Esophagus muscularis mucosa (tissue), 4 donors: Measurements from ENCODE around the gene ERBB2.

Source experiments
- CTCF ChIP-seq, 3 experiments: fragments of 200-600 bp in 2 of 3; fragments of 450-650 bp in 1 of 3; sonication (generic) in 2 of 3; IDR thresholded peaks; one replicate each; pipeline ENCODE4 v1.5.1; 2017 to 2019; ENCODE audit warnings: antibody characterized with exemption in 3 of 3, mild to moderate bottlenecking in 2 of 3, moderate library complexity in 1 of 3
- EP300 ChIP-seq: sonication (generic); formaldehyde crosslinking; IDR thresholded peaks from one replicate; pipeline ENCODE4 v1.6.1; 2017; ENCODE audit warnings: antibody characterized with exemption
- POLR2A ChIP-seq: fragments of 450-650 bp; IDR thresholded peaks from one replicate; pipeline ENCODE4 v1.6.1; 2017; ENCODE audit warnings: antibody characterized with exemption, moderate library complexity, mild to moderate bottlenecking, low read depth
- POLR2AphosphoS5 ChIP-seq, 2 donors: sonication (generic); formaldehyde crosslinking; IDR thresholded peaks; one replicate each; pipeline ENCODE4 v1.6.1; 2017; ENCODE audit warnings: antibody characterized with exemption in 2 of 2

DNA sequence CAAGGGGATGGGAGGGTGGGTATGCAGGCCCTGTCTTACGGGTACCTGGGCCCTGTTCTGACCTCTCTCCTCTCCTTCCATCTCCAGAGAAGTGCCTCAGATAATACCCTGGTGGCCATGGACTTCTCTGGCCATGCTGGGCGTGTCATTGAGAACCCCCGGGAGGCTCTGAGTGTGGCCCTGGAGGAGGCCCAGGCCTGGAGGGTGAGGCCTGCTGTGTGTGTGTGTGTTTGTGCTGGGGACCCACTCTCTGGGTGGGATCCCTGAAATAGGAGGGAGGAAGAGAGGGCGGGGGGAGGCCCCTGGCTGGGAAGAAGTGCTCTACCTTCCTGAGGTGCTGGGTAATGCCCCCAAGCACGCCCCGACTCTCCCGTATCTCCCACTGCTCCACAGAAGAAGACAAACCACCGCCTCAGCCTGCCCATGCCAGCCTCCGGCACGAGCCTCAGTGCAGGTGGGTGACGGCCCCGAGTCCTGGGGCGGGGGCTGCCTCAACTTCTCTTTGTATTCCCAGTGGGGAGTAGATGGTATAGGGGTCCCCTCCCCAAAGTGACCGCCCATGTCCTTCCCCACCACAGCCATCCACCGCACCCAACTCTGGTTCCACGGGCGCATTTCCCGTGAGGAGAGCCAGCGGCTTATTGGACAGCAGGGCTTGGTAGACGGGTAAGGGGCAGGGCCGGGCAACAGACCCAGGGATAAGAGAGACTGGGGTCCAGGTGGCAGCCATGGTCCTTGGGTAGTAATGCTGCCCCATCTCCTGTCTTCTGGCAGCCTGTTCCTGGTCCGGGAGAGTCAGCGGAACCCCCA, 45.7 kb downstream of the ERBB2 start:
- TF ChIP-seq CTCF (IDR thresholded peaks at IDR 0.05) (no peak), POLR2A (no peak), EP300 (no peak), POLR2AphosphoS5 (IDR thresholded peaks at IDR 0.05) (no peak)
